Suprapubic skin (tissue), 4 donors: ENCODE results near the gene F8.

ENCODE experiments used
- EP300 ChIP-seq: sonication (generic); formaldehyde crosslinking; IDR thresholded peaks from one replicate; pipeline ENCODE4 v1.6.1; 2017; ENCODE audit warnings: antibody characterized with exemption
- POLR2A ChIP-seq, 2 donors: fragments of 450-650 bp; IDR thresholded peaks; one replicate each; pipeline ENCODE4 v1.6.1; 2017; ENCODE audit warnings: antibody characterized with exemption in 2 of 2, mild to moderate bottlenecking in 2 of 2, moderate library complexity in 2 of 2
- POLR2AphosphoS5 ChIP-seq, 3 donors: sonication (generic); formaldehyde crosslinking; IDR thresholded peaks; one replicate each; pipeline ENCODE4 v1.6.1; 2017; ENCODE audit warnings: antibody characterized with exemption in 3 of 3
- TF ChIP-seq, protein P1 (sequence below), 2 donors: fragments of 200-600 bp in 1 of 2; fragments of 450-650 bp in 1 of 2; sonication (generic) in 1 of 2; IDR thresholded peaks; one replicate each; pipeline ENCODE4 v1.5.1; 2016 to 2019; ENCODE audit warnings: antibody characterized with exemption in 2 of 2, mild to moderate bottlenecking in 1 of 2, moderate library complexity in 1 of 2

DNA sequence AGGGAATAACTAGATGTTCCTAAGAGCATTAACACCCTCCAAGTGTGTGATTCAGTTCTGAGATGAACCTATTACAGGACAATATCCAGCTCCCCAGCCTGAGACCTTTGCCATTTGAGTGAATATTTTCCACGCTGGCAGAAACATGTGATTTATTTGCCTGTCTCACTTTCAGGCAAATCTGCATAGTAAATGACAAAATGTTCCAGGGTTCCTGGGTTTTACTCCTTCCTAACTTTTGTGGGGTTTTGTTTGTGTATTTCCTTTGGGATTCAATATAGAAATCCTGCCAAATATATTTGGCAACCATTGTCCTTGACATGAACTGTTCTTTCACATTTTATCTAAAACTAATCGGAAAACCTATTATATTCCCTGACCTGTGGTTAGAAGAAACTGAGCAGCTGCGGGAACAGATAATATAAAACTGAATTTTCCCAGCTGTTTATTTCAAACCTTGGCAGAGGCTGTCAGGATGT is 12.5 kb downstream of the F8 start:
- TF ChIP-seq, protein P1, sequence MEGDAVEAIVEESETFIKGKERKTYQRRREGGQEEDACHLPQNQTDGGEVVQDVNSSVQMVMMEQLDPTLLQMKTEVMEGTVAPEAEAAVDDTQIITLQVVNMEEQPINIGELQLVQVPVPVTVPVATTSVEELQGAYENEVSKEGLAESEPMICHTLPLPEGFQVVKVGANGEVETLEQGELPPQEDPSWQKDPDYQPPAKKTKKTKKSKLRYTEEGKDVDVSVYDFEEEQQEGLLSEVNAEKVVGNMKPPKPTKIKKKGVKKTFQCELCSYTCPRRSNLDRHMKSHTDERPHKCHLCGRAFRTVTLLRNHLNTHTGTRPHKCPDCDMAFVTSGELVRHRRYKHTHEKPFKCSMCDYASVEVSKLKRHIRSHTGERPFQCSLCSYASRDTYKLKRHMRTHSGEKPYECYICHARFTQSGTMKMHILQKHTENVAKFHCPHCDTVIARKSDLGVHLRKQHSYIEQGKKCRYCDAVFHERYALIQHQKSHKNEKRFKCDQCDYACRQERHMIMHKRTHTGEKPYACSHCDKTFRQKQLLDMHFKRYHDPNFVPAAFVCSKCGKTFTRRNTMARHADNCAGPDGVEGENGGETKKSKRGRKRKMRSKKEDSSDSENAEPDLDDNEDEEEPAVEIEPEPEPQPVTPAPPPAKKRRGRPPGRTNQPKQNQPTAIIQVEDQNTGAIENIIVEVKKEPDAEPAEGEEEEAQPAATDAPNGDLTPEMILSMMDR (IDR thresholded peaks at IDR 0.05), result no peak
- TF ChIP-seq POLR2A (IDR thresholded peaks at IDR 0.05), result no peak
- no peak for TF ChIP-seq POLR2AphosphoS5 (IDR thresholded peaks at IDR 0.05)
- TF ChIP-seq EP300, result no peak
